ENCODE measurements around the gene CASP10. TPM values are rescaled to one million over a fixed set of nuclear protein-coding genes. Genes with fewer than 3 reads are reported as not detected.

CASP10 gene
- total RNA-seq, 1 donor from 2014 or later: 2.6 TPM

DNA sequence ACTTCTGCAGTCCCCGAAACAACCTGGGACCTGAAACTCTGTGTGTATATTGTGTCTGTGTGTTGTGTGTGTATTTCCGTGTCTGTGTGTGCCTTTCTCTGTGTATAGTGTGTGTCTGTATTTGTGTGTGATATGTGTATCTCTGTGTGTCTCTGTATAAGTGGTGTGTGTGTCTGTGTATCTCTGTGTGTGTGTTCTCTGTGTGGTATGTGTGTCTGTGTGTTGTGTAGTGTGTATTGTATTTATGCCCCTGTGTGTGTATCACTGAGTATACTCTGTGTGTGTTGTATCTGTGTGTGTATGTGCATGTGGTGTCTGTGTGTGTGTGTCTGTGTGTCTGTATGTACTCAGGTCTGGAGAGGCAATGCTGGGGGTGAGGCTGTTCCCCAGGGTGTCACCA lies 89.0 kb downstream of the CASP10 start:
- TF ChIP-seq, protein P1, sequence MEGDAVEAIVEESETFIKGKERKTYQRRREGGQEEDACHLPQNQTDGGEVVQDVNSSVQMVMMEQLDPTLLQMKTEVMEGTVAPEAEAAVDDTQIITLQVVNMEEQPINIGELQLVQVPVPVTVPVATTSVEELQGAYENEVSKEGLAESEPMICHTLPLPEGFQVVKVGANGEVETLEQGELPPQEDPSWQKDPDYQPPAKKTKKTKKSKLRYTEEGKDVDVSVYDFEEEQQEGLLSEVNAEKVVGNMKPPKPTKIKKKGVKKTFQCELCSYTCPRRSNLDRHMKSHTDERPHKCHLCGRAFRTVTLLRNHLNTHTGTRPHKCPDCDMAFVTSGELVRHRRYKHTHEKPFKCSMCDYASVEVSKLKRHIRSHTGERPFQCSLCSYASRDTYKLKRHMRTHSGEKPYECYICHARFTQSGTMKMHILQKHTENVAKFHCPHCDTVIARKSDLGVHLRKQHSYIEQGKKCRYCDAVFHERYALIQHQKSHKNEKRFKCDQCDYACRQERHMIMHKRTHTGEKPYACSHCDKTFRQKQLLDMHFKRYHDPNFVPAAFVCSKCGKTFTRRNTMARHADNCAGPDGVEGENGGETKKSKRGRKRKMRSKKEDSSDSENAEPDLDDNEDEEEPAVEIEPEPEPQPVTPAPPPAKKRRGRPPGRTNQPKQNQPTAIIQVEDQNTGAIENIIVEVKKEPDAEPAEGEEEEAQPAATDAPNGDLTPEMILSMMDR (IDR thresholded peaks at IDR 0.05; ENCODE audit: insufficient read depth, low read length, severe bottlenecking): no peak
- Histone ChIP-seq H3K36me3 (ENCODE audit: control insufficient read depth, insufficient read depth, low read length) (peaks cover 14% of the 10 kb centered on the region), H3K4me3 (ENCODE audit: low read depth, low read length) (no peak overlapping the region), H3K27me3 (ENCODE audit: control insufficient read depth, insufficient read depth, low read length) (no peaks in the 10 kb centered on the region)
- DNase-seq (ENCODE audit: low read depth) (no peak), FAIRE-seq (peak; percentile 87)

GRCh38 chr2:201273330-201273983 lies 90.5 kb downstream of the CASP10 start:
- FAIRE-seq (no peak), DNase-seq (ENCODE audit: low read depth) (no peak)
- TF ChIP-seq, protein P1 (IDR thresholded peaks at IDR 0.05; ENCODE audit: insufficient read depth, low read length, severe bottlenecking): no peak
- H3K4me3 ChIP-seq (ENCODE audit: low read depth, low read length): no peak overlapping the region
- H3K27me3 ChIP-seq (ENCODE audit: control insufficient read depth, insufficient read depth, low read length): no peaks in the 10 kb centered on the region
- H3K36me3 ChIP-seq (ENCODE audit: control insufficient read depth, insufficient read depth, low read length): peaks cover 15% of the 10 kb centered on the region

DNA sequence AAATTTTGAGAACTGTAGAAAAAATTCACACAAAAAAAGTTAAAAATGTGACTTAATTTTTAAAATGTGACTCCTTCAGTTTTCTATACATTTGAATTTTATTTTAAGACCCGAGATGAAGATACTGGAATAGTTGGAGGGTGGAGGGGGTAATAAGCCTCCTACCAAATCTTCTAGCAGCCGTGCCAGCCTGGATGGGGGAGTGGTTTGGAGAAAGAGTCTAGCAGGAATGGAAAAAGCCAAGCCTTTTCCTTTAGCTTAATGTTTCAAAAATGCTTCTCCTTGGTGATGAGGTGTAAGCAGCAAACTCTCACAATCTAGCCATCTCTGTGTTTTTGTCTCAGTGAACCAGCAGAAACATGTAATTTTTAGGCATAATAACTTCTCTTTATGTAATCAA lies 92.1 kb downstream of the CASP10 start:
- TF ChIP-seq, protein P1 (IDR thresholded peaks at IDR 0.05; ENCODE audit: insufficient read depth, low read length, severe bottlenecking): no peak
- Histone ChIP-seq H3K27me3 (ENCODE audit: control insufficient read depth, insufficient read depth, low read length) (no peaks in the 10 kb centered on the region), H3K4me3 (ENCODE audit: low read depth, low read length) (no peak overlapping the region), H3K36me3 (ENCODE audit: control insufficient read depth, insufficient read depth, low read length) (peaks cover 14% of the 10 kb centered on the region)
- DNase-seq (ENCODE audit: low read depth): no peak
- no peak for FAIRE-seq

DNA sequence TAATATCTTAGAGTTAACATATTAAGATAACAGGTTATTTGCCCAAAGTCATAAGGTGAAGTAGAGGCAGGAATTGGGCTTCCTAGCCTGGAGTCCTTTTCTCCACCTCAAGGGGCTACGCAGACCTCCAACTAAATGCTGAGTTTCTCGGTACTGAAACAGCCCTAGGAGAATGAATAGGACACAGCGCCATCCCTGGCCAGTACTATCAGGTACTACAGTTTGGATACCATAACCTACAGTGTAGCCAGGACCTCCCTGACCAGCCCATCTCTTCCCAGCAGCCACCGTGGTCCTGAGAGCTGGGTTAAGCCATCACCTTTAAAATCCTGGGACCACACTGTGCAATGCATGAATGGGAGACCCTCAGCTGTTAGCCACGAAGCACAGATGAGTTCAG lies 93.0 kb downstream of the CASP10 start:
- Histone ChIP-seq H3K27me3 (ENCODE audit: control insufficient read depth, insufficient read depth, low read length) (no peaks in the 10 kb centered on the region), H3K36me3 (ENCODE audit: control insufficient read depth, insufficient read depth, low read length) (peaks cover 13% of the 10 kb centered on the region), H3K4me3 (ENCODE audit: low read depth, low read length) (no peak overlapping the region)
- DNase-seq (ENCODE audit: low read depth): no peak
- FAIRE-seq: no peak
- TF ChIP-seq, protein P1 (IDR thresholded peaks at IDR 0.05; ENCODE audit: insufficient read depth, low read length, severe bottlenecking): no peak

GRCh38 chr2:201276511-201276910 lies 93.6 kb downstream of the CASP10 start:
- no peak for FAIRE-seq
- H3K4me3 ChIP-seq (ENCODE audit: low read depth, low read length): no peak overlapping the region
- DNase-seq (ENCODE audit: low read depth): no peak
- H3K36me3 ChIP-seq (ENCODE audit: control insufficient read depth, insufficient read depth, low read length): peaks cover 13% of the 10 kb centered on the region
- H3K27me3 ChIP-seq (ENCODE audit: control insufficient read depth, insufficient read depth, low read length): no peaks in the 10 kb centered on the region
- TF ChIP-seq, protein P1 (IDR thresholded peaks at IDR 0.05; ENCODE audit: insufficient read depth, low read length, severe bottlenecking): no peak

Other genes with a start within 250 kb of the CASP10 start
- 14.5 and 16.3 TPM in 2 replicates for gene ORC2, start 219.5 kb upstream of the CASP10 start, total RNA-seq
- gene HYCC2, start 111.5 kb upstream of the CASP10 start, total RNA-seq: 8.4 and 13.2 TPM in 2 replicates
- 38.7 and 72.1 TPM in 2 replicates for gene NDUFB3, start 111.1 kb upstream of the CASP10 start, total RNA-seq
- gene CFLAR, start 67.0 kb upstream of the CASP10 start, total RNA-seq: 77.1 and 100 TPM in 2 replicates
- 20.9 and 27.6 TPM in 2 replicates for gene CASP8, start 77.4 kb downstream of the CASP10 start, total RNA-seq
- 0.13 and 0.26 TPM in 2 replicates for gene FLACC1, start 174.2 kb downstream of the CASP10 start, total RNA-seq